HL-60/S4 (cell line): ENCODE data around the gene AARS1.
"Not testable (repeated sequence)": the region's sequence is repeated elsewhere in the genome, so short reads cannot be mapped to it uniquely, and the experiment has no call there.

Experiments used
- in situ Hi-C: fragments of 300-500 bp; cut with MboI; formaldehyde crosslinking; loops from 2 replicates; pipeline ENCODE4 v1.14.3; 2022; ENCODE audit warnings: low sequenced_read_pairs

Gene AARS1

GRCh38 chr16:70289229-70290094 is at the start of gene AARS1:
Gene AARS1 (minus strand): TSS chr16:70289506. CDS start chr16:70282763, 6,743 bp downstream.
- in situ Hi-C loops = no loop called here

GRCh38 chr16:70337814-70338213 is 48.5 kb upstream of the AARS1 start:
- in situ Hi-C loops = no loop called here

GRCh38 chr16:70332728-70333127 is 43.4 kb upstream of the AARS1 start:
- in situ Hi-C loops = not testable (repeated sequence)

GRCh38 chr16:70331588-70332358 is 42.5 kb upstream of the AARS1 start:
- in situ Hi-C loops = no loop called here

GRCh38 chr16:70331091-70331490 is 41.8 kb upstream of the AARS1 start:
- in situ Hi-C loops = no loop called here

- in situ Hi-C loops = no loop called here
Measured at GRCh38 chr16:70324998-70325747, 35.9 kb upstream of the AARS1 start.

GRCh38 chr16:70320121-70320520 is 30.8 kb upstream of the AARS1 start:
- in situ Hi-C loops = no loop called here

- in situ Hi-C loops = not testable (repeated sequence)
Measured at GRCh38 chr16:70307726-70308125, 18.4 kb upstream of the AARS1 start.

- in situ Hi-C loops = no loop called here
Measured at GRCh38 chr16:70306880-70307279, 17.6 kb upstream of the AARS1 start.

- in situ Hi-C loops = no loop called here
Measured at GRCh38 chr16:70304892-70305448, 15.7 kb upstream of the AARS1 start.

- in situ Hi-C loops = no loop called here
Measured at GRCh38 chr16:70302745-70303144, 13.4 kb upstream of the AARS1 start.

- in situ Hi-C loops = no loop called here
Measured at GRCh38 chr16:70301121-70301520, 11.8 kb upstream of the AARS1 start.

GRCh38 chr16:70298988-70299938 is 10.0 kb upstream of the AARS1 start, which contains the start of gene DDX19B:
Gene DDX19B (plus strand): TSS chr16:70299186. CDS start chr16:70299298, 112 bp downstream.
- in situ Hi-C loops = no loop called here

- in situ Hi-C loops = no loop called here
Measured at GRCh38 chr16:70295634-70296033, 6.3 kb upstream of the AARS1 start.

GRCh38 chr16:70294385-70295025 is 5.2 kb upstream of the AARS1 start:
- in situ Hi-C loops = no loop called here

GRCh38 chr16:70292148-70292547 is 2.8 kb upstream of the AARS1 start:
- in situ Hi-C loops = not testable (repeated sequence)

GRCh38 chr16:70290949-70291519 is 1.7 kb upstream of the AARS1 start:
- in situ Hi-C loops = no loop called here

GRCh38 chr16:70287304-70287971 is 1.9 kb downstream of the AARS1 start:
- in situ Hi-C loops = not testable (repeated sequence)
